ENCODE data around the gene KRT20.

DNA sequence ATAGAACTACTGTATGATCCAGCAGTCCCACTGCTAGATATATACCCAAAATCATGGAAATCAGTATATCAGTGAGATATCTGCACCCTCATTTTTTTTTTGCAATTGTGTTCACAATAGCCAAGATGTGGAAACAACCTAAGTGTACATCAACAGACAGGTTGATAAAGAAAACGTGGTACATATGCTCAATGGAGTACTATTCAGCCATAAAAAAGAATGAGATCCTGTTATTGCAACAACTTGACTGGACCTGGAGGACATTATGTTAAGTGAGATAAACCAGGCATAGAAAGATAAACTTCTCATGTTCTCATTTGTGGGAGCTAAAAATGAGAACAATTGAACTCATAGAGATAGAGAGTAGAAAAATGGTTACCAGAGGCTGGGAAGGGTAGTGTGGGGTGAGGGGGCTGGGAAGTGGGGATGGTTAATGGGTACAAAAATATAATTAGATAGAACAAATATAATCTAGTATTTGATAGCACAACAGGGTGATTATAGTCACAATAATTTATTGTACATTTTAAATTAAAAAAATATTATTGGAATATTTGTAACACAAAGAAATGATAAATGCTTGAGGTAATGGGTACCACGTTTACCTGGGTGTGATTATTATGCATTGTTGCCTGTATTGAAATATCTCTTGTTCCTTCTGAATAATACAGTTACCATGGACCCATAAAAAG lies 54.8 kb downstream of the KRT20 start:
- TF ChIP-seq, protein P1, sequence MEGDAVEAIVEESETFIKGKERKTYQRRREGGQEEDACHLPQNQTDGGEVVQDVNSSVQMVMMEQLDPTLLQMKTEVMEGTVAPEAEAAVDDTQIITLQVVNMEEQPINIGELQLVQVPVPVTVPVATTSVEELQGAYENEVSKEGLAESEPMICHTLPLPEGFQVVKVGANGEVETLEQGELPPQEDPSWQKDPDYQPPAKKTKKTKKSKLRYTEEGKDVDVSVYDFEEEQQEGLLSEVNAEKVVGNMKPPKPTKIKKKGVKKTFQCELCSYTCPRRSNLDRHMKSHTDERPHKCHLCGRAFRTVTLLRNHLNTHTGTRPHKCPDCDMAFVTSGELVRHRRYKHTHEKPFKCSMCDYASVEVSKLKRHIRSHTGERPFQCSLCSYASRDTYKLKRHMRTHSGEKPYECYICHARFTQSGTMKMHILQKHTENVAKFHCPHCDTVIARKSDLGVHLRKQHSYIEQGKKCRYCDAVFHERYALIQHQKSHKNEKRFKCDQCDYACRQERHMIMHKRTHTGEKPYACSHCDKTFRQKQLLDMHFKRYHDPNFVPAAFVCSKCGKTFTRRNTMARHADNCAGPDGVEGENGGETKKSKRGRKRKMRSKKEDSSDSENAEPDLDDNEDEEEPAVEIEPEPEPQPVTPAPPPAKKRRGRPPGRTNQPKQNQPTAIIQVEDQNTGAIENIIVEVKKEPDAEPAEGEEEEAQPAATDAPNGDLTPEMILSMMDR (conservative IDR thresholded peaks at IDR 0.05; ENCODE audit: low read depth in 2 of 2), result no peak
- TF ChIP-seq, protein P2, sequence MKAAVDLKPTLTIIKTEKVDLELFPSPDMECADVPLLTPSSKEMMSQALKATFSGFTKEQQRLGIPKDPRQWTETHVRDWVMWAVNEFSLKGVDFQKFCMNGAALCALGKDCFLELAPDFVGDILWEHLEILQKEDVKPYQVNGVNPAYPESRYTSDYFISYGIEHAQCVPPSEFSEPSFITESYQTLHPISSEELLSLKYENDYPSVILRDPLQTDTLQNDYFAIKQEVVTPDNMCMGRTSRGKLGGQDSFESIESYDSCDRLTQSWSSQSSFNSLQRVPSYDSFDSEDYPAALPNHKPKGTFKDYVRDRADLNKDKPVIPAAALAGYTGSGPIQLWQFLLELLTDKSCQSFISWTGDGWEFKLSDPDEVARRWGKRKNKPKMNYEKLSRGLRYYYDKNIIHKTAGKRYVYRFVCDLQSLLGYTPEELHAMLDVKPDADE (IDR thresholded peaks at IDR 0.05), result no peak
- TF ChIP-seq, protein P3, sequence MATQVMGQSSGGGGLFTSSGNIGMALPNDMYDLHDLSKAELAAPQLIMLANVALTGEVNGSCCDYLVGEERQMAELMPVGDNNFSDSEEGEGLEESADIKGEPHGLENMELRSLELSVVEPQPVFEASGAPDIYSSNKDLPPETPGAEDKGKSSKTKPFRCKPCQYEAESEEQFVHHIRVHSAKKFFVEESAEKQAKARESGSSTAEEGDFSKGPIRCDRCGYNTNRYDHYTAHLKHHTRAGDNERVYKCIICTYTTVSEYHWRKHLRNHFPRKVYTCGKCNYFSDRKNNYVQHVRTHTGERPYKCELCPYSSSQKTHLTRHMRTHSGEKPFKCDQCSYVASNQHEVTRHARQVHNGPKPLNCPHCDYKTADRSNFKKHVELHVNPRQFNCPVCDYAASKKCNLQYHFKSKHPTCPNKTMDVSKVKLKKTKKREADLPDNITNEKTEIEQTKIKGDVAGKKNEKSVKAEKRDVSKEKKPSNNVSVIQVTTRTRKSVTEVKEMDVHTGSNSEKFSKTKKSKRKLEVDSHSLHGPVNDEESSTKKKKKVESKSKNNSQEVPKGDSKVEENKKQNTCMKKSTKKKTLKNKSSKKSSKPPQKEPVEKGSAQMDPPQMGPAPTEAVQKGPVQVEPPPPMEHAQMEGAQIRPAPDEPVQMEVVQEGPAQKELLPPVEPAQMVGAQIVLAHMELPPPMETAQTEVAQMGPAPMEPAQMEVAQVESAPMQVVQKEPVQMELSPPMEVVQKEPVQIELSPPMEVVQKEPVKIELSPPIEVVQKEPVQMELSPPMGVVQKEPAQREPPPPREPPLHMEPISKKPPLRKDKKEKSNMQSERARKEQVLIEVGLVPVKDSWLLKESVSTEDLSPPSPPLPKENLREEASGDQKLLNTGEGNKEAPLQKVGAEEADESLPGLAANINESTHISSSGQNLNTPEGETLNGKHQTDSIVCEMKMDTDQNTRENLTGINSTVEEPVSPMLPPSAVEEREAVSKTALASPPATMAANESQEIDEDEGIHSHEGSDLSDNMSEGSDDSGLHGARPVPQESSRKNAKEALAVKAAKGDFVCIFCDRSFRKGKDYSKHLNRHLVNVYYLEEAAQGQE (IDR thresholded peaks at IDR 0.05; ENCODE audit: unreplicated experiment), result no peak
- no peak for TF ChIP-seq ZNF114 (CRISPR knock-in tag; IDR thresholded peaks at IDR 0.05)
- TF ChIP-seq POLR2AphosphoS5 (IDR thresholded peaks at IDR 0.05; ENCODE audit: low read depth), result no peak

Measured in GM23338 (cell line).